ENCODE results near the gene DDX21.
"Not testable (repeated sequence)": the region's sequence is repeated elsewhere in the genome, so short reads cannot be mapped to it uniquely, and the experiment has no call there.

Gene DDX21

DNA sequence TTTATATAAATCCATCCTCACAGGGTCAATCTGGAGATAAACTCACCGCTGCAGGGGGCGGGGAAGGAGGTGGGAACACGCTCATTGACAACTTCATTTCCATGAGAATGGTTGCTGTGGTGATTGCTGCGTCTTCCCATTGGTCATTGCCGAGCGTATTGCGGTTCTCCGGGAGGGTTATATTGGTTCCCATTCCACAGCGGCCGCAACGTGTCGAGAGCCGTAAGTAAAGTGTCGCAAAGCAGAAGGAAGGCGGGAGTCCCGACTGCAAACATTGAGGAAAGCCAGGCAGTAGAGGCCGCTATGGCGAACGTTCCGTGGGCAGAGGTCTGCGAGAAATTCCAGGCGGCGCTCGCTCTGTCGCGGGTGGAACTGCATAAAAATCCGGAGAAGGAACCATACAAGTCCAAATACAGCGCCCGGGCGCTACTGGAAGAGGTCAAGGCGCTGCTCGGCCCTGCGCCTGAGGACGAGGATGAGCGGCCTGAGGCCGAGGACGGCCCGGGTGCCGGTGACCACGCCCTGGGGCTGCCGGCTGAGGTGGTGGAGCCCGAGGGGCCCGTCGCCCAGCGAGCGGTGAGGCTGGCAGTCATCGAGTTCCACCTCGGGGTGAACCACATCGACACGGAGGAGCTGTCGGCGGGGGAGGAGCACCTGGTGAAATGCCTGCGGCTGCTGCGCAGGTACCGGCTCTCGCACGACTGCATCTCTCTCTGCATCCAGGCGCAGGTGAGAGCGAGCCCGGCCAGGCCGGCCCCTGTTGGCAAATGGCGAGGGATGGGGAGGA lies 32.8 kb downstream of the DDX21 start, which contains the start of gene KIFBP:
Gene KIFBP, plus strand, starts transcription at position 274 of the 787 bp plus-strand sequence. Its CDS starts 30 bp downstream, at position 304.
- peak; percentile 99 for DNase-seq

DNA sequence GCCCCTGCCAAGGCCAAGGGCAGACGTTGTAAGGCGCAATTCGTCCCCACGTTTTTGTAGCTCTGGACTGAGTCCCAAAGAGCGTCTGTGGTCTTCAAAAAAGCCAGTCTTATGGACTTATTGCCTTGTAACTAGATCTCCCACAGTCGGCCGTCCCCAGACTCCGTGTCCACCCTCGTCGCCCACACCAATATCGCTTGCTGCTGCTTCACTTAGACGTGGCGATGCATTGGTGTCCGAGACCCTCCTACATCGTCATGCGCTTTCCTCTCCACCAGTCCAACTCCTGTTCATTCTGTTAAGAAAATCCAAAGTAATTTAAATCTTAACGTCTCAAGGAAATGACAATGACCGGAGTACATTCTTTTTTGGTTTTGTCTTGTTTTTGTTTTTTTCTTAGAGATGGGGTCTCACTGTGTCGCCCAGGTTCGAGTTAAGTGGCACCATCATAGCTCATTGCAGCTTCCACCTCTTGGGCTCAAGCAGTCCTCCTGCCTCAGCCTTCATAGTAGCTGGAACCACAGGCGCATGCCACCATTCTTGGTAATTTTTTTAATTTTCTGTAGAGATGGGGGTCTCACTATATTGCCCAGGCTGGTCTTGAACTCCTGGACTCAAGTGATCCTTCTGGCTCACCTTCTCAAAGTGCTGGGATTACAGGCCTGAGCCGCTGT lies 33.5 kb downstream of the DDX21 start:
- no peak for DNase-seq

DNA sequence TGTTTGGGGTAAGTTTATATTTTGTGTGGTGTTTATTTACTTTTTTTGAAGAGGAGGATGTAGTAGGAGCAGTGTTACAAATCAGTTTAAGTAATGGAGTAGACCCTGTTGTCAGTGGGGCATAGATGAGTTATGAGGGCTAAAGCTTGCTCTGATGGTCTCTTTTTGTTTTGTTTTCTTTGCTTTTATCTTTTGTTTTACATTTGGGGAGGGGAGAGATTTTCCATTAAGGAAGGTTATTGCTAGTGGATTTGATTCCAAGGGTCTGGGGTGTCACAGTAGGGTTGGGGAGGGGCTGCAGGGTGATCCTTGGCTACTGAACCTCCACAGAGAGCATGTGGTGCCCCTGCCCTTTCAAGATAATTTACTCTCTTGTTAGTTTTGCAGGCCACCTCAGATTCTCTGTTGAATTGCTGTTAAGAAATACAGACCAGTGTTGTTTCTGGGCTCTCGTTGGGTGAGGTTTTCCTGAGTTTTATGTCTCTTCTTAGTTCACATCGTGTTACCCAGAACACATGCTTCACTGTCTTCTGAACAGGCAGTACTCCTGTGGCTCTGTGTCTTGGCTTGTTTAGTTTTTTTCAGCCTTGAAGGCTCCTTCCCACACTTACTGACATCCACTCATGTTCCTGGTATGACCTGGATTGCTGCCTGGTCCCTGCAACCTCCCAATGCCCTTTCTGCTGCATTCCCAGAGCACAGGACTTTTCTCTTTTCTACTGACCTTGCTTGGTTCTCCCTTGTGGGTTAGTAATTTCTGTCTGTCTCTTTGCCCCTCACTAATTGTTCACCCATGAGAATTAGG lies 36.9 kb downstream of the DDX21 start:
- DNase-seq: no peak

DNA sequence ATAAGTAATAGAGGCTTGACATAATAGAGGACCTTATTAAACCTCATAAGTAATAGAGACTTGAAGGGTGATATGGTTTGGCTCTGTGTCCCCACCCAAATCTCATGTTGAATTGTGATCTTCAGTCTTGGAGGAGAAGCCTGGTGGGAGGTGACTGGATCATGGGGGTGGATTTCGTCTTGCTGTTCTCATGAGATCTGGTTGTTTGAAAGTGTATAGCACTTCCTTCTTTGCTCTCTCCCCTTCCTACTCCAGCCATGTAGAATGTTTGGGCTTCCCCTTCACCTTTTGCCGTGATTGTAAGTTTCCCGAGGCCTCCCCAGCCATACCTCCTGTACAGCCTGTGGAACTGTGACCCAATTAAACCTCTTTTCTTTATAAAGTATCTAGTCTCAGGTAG lies 41.2 kb downstream of the DDX21 start:
- no peak for DNase-seq

DNA sequence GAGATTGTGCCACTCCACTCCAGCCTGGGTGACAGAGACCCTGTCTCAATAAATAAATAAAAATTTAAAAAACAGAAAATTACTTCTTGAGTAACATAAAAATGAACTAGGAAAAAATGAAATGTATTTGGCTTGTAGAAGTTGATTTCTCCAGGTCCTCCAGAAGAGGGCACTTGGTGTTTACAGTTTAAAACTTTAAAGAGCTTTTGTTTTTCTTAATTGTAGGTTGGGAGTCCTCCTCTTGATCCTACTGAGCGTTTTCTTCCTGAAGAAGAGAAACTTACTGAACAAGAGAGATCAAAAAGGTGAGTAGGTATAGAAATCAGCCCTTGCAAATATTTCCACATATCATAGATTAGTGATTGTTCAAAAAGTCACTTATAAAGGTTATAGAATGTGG lies 48.9 kb downstream of the DDX21 start:
- DNase-seq: peak; percentile 39

DNA sequence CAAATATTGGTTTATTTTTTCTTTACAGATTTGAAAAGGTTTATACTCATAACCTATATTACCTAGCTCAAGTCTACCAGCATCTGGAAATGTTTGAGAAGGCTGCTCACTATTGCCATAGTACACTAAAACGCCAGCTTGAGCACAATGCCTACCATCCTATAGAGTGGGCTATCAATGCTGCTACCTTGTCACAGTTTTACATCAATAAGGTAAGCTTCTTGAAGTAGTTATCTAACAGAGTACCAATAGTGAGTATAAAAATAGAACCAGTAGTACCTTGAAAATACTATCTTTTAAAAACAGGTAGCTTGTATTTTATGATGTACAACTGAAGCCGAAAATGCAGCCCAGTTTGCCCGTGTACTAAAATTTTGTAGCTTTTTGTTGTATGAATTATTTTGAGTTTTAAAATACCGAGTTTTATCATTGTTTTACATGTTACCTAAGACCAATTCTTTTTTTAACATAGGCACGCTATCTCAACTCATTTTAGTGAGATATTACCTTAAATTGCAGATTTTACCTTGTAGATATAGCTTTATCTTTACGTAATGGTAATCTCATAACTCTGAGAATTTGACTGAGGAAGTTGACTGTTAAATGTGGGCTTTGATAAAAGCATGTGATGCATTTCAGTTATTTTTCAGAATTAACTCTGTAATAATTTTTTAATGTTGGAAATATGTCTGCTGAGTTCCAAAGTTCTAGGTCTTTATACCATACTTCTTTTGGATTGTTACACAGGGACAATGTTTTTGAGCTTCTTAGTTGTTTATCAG lies 49.9 kb downstream of the DDX21 start:
- no peak for DNase-seq

DNA sequence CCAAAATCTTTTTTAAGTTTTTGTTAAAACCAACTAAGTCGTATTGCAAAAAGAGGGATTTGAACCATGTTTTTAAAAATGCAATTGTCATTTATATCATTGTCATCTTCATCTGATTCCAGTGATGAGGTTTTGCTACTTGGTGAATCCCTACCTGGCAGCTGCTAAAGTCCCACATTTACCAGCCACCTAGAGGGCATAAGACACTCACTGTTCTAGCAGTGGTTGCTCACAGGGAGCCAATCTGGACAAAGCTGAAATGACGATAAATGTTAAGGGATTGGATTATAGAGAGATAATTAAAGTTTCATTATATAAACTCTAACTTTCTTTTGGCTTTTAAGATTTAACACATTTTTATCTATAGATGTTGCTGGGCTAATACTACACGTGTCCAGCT lies 51.3 kb downstream of the DDX21 start:
- no peak for DNase-seq

DNA sequence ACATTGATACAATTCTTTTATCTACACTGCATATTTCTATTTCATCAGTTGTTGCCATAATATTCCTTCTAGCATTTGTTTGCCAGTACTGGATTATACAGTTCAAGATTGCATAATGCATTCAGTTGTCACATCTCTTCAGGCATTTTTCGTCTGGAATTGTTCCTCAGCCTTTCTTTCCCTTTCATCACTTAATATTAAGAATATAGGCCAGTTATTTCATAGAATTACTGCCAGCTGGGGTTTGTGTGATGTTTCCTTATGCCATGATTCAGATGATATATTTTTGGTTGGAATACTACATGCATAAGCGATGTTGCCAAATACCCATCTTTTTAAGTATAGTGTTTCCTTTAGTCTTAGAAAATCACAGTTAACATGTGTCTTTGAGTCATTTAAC lies 53.4 kb downstream of the DDX21 start:
- no peak for DNase-seq

DNA sequence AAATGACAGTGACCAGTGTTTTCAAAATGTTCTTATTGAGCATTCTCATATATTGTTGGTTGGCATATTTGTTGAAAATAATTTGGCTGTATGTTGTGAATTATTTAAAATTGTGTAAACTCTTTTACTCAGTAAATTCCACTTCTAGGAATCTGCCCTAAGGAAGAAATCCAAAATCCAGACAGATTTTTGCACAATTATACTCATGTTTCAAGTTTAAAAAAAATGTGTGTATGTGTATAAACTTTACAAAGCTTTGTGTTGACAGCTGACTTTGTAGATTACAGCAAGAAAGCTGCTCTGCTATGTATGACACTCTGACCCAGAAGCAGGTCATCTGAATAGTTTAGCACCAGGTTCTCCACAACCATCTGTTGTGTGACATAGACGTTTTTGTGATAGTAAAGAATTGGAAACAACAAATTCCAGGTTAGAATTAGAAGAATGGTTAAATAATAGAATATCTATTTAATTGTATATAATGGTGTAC lies 54.2 kb downstream of the DDX21 start:
- no peak for DNase-seq

DNA sequence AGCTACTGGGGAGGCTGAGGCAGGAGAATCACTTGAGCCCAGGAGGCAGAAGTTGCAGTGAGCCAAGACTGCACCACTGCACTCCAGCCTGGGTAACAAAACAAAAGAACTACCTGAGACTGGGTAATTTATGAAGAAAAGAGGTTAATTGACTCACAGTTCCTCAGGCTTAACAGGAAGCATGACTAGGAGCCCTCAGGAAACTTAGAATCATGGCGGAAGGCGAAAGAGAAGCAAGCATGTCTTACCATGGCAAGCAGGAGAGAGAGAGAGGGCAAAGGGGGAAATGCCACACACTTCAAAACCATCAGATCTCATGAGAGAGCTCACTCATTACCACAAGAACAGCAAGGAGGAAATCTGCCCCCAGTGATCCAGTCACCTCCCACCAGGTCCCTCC lies 56.8 kb downstream of the DDX21 start:
- not testable (repeated sequence) for DNase-seq

DNA sequence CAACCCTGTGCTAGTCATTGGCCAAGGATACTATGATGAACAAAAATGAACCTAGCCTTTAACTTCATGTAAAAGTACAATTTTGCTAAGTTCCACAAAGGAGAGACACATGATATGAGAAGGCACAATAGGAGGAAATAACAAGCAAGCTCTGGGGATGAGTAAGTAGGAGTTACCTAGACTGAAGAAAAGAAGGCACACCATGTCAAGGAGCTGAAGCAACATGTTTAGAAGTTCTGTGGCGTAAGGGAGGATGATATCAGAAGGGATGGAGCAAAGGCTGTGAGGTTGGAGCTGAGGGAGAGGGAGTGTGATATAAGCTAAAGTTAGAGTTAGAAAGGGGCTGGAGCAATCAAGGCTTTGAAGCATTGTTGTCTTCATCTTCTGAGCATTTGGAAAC lies 58.2 kb downstream of the DDX21 start:
- no peak for DNase-seq

DNA sequence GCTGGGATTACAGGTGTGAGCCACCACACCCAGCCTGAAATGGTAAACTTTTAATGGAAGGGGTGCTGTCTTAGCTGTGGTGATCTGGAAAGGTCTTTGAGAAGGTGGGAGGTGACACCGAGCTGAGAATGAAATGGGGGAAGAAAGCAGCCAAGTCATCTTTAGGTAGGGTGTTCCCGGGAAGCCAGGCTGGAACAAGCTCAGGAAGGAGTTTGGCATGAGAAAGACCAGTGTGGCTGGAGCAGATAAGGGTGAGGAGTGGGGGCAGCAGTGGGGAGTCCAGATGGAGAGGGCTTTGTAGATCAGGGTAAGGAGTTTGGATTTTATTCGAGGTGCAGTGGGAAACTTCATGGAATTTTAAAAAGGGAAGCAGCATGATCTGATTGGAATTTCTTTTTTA lies 62.6 kb downstream of the DDX21 start:
- no peak for DNase-seq

DNA sequence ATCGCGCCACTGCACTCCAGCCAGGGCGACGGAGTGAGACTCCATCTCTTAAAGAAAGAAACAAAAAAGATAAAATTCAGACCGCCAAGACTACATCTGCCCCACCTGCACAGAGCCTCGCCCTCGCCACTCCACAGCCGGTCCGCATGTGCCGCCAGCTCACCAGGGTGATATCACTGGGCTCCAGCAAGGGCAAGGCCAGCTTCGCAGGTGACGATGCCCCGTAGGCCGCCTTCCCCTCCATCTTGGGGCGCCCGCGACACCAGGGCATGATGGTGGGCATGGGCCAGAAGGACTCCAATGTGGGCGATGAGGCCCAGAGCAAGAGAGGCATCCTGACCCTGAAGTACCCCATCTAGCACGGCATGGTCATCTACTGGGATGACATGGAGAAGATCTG lies 66.6 kb downstream of the DDX21 start:
- DNase-seq: no peak

DNA sequence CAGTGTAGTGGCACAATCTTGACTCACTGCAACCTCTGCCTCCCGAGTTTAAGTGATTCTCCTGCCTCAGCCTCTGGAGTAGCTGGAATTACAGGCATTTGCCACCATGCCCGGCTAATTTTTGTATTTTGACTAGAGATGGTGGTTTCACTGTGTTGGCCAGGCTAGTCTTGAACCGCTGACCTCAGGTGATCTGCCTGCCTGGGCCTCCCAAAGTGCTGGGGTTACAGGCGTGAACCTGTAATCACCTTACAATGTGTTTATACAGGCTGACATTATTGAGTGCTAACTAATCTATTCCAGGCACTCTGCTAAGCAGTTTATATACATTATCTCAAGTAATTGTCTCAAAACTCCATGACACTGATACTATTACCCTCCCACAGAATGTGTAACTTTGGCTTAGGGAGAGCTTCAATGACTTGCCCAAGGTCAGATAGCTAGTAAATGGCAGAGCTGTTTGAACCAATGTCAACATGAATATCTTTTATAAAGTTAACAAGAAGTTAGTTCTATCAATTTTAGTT lies 69.5 kb downstream of the DDX21 start:
- no peak for DNase-seq

DNA sequence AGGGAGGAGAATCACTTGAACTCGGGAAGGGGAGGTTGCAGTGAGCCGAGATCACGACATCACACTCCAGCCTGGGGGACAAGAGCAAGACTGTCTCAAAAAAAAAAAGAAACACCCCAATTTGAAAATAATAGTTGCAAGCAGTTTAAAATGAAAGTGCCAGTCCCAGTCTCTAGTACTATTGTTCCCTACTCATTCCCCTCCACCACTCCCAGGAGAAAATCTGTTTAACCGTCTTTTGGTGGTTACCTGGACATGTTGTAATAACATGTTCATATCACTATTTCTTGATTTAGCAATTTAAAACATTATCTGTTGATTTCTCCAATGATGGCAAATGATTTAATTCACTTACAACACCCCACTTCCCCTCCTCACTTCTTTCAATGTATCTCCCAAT lies 77.3 kb downstream of the DDX21 start:
- DNase-seq: no peak
